Testis (tissue), 3 donors: ENCODE results near the gene TBX2. TPM values are rescaled to one million over a fixed set of nuclear protein-coding genes. Genes with fewer than 3 reads are reported as not detected.

Experiments
- DNase-seq: peaks from one replicate; pipeline ENCODE4 v3.0.0-alpha.2; 2019
- H3K27ac ChIP-seq, 2 donors: fragments of 200-600 bp; sonication (generic); one replicate each; pipeline ENCODE4 v1.5.1; 2019
- H3K27me3 ChIP-seq: fragments of 200-600 bp; sonication (generic); one replicate; pipeline ENCODE4 v1.5.1; 2019
- H3K36me3 ChIP-seq: fragments of 200-600 bp; sonication (generic); one replicate; pipeline ENCODE4 v1.5.1; 2017; ENCODE audit warnings: low read depth; ENCODE audit errors: missing control alignments
- H3K4me1 ChIP-seq: fragments of 200-600 bp; sonication (generic); one replicate; pipeline ENCODE4 v1.5.1; 2019
- H3K4me3 ChIP-seq, 2 donors: fragments of 200-600 bp; sonication (generic); one replicate each; pipeline ENCODE4 v1.5.1; 2017 to 2019
- H3K9me3 ChIP-seq: fragments of 200-600 bp; sonication (generic); one replicate; pipeline ENCODE4 v1.5.1; 2017
- POLR2A ChIP-seq: fragments of 450-650 bp; IDR thresholded peaks from one replicate; pipeline ENCODE4 v1.6.1; 2017; ENCODE audit warnings: antibody characterized with exemption, mild to moderate bottlenecking, moderate library complexity
- WGBS, 2 donors: methylation state at CpG; one replicate each; pipeline ENCODE4 v1.1.5; 2018; 5-methylcytosine and 5-hydroxymethylcytosine counted together
- intact Hi-C: fragments of 100-400 bp; cut with DNase I; formaldehyde crosslinking; loops from one replicate; pipeline ENCODE4 v1.15.1; 2023; ENCODE audit warnings: low total_unique reads
- polyA plus RNA-seq: library from polyadenylated mRNA; stranded (reverse); fragments of 350-450 nt; fragmentation: Illumina TruSeq; extraction: RNeasy Lipid Tissue Mini Kit (QIAGEN cat#74804); gene quantifications from one replicate; pipeline ENCODE4 v1.2.3, GENCODE V29; 2014; ENCODE audit warnings: low read depth, low replicate concordance; ENCODE audit not compliant: insufficient read depth
- total RNA-seq, 2 donors: library from RNA; depleted of rRNA; stranded (reverse); fragments of >200 nt; gene quantifications; one replicate each; pipeline ENCODE4 v1.2.3, GENCODE V29; 2016
- TF ChIP-seq, protein P1 (sequence below), 3 experiments: fragments of 450-650 bp in 2 of 3; fragments of 200-600 bp in 1 of 3; sonication (generic) in 1 of 3; IDR thresholded peaks; one replicate each; pipeline ENCODE4 v1.5.1; 2016 to 2019; ENCODE audit warnings: antibody characterized with exemption in 3 of 3, mild to moderate bottlenecking in 2 of 3, moderate library complexity in 1 of 3

The TBX2 gene
- total and polyA plus RNA-seq, 3 donors from 2014 or later: 14.8 to 29.6 (median 20.1) TPM

DNA sequence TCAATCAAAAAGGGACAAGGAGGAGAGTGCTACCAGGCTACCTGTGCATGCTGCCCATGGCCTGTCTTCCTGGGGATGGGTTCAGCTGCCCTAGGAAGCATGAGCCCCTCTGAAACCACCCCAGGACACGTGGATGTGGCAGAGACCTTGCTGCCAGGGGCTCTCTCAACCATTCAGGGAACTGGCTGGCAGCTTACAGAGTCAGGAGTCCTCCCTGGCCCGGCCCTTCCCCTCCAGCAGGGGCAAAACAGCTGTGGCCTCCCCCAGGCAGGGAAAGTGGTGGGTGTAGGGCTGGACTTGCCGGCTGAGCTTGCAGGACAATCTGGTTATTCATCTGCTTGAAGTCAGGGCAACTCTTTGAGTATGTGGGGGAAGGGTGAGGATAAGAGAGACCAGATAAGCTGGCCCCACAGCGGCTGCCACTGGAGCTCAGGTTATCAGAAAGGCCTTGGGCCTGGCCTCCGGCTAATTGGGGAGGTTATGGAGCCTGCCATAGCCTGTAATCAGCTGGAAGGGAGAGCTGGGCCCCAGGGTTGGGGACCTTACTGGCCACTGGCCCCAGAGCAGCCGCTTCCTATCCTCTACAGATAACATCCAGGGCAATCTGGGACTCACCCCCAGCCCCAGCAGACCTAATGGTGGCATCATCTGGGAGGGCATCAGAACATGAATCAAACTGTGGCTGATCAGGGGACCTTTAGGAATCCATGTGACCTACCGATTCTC, 5.6 kb upstream of the TBX2 start:
- DNase-seq: no peak
- intact Hi-C loops: loop anchor here (5.0 kb wide), 1 partner anchor 392 kb away; no protein-coding TSS in a partner anchor

DNA sequence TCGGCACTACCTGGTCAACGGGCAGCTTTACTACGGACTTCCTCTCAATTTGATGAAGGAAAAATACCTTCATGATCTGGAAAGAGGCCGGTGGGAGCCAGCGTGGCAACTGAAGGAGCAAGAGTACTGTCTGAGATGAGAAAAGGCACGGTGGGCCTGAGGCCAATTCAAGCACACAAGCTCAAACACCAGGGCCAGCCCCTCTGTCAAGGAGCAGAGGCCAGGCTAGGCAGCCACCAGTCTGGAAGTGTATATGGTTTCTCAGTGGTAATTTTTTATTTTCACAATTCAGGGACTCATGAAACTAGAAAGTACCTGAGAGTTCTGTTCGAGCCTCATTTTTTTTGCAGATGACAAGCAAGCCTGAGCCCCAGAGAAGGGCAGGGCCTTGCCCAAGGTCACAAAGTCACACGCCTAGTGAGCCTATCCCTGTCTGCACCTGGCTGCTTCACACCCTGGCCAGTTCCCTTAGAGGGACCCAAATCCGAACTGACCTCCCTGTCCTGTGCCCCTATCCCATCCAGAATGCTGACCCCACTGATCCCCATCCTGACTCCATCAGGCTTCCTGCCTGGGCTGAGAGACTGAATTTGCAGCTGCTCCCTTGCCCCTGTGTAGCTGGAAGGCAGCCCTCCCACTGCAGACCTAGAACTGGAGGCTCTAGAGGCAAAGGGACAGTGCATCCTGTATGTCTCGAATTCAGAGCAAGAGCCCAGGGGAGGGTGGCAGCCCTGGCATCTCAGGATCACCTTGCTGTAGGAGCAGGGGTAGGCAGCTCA, 4.8 kb upstream of the TBX2 start:
- H3K4me3 ChIP-seq: no peak overlapping the region
- H3K4me1 ChIP-seq: peaks cover 36% of the 10 kb centered on the region
- WGBS, 2 donors: 70 to 75% methylated on average over 9 to 10 of the region's 10 CpGs
- intact Hi-C loops: loop anchor here (5.0 kb wide), 2 partner anchors 238 to 393 kb away; no protein-coding TSS in a partner anchor
- TF ChIP-seq, protein P1, sequence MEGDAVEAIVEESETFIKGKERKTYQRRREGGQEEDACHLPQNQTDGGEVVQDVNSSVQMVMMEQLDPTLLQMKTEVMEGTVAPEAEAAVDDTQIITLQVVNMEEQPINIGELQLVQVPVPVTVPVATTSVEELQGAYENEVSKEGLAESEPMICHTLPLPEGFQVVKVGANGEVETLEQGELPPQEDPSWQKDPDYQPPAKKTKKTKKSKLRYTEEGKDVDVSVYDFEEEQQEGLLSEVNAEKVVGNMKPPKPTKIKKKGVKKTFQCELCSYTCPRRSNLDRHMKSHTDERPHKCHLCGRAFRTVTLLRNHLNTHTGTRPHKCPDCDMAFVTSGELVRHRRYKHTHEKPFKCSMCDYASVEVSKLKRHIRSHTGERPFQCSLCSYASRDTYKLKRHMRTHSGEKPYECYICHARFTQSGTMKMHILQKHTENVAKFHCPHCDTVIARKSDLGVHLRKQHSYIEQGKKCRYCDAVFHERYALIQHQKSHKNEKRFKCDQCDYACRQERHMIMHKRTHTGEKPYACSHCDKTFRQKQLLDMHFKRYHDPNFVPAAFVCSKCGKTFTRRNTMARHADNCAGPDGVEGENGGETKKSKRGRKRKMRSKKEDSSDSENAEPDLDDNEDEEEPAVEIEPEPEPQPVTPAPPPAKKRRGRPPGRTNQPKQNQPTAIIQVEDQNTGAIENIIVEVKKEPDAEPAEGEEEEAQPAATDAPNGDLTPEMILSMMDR (IDR thresholded peaks at IDR 0.05): no peak
- TF ChIP-seq POLR2A: no peak
- H3K9me3 ChIP-seq: no peaks in the 10 kb centered on the region
- peak overlapping the region; percentile 9 to 10 for H3K27ac ChIP-seq
- DNase-seq: no peak
- no peaks in the 10 kb centered on the region for H3K36me3 ChIP-seq
- no peaks in the 10 kb centered on the region for H3K27me3 ChIP-seq

More for the DNA sequence above, 5.6 kb upstream of the TBX2 start:
- WGBS, 2 donors: 54 to 70% methylated on average over 3 to 7 of the region's 7 CpGs
- Histone ChIP-seq H3K4me3 (no peak overlapping the region), H3K27me3 (no peaks in the 10 kb centered on the region), H3K9me3 (no peaks in the 10 kb centered on the region), H3K4me1 (peaks cover 36% of the 10 kb centered on the region), H3K27ac (no peak overlapping the region), H3K36me3 (no peaks in the 10 kb centered on the region)
- TF ChIP-seq POLR2A: no peak
- TF ChIP-seq, protein P1 (IDR thresholded peaks at IDR 0.05): no peak

DNA sequence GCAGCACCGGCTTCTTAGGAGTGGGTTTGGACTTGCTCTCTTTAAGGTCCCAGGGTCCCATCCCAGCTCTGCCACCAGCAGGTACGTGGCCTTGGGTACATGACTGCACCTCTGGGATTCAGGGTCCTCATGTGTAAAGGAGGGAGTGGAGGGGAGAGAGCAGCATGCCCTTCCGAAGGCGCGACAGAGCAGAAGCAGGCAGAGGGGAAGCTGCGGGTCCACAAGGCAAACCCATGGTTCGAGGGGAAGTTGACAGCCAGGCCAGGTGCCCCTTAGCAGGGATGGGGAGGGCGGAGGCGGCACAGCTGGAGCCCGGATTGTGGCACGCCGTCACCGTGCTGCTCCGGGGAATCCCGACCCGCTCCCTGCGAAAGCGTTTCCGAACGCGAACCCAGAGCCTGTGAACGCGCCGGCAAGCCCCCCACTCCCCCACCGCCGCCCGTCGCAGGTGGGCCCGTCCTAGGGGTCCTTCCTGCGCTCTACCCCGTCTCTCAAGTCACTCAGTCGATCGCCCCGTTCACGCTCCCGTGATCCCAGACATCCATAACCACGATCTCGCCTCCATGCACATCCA, 4.1 kb upstream of the TBX2 start:
- H3K36me3 ChIP-seq: no peaks in the 10 kb centered on the region
- H3K27me3 ChIP-seq: no peaks in the 10 kb centered on the region
- TF ChIP-seq POLR2A: no peak
- TF ChIP-seq, protein P1 (IDR thresholded peaks at IDR 0.05): no peak
- peaks cover 29% of the 10 kb centered on the region for H3K4me1 ChIP-seq
- WGBS, 2 donors: 42 to 54% methylated on average over 13 to 31 of the region's 38 CpGs
- peak overlapping the region in 1 of 2 donors; percentile 77 for H3K4me3 ChIP-seq
- intact Hi-C loops: loop anchor here (5.0 kb wide), 1 partner anchor 238 kb away; no protein-coding TSS in a partner anchor
- no peaks in the 10 kb centered on the region for H3K9me3 ChIP-seq
- peak overlapping the region; percentile 80 to 95 for H3K27ac ChIP-seq
- no peak for DNase-seq

DNA sequence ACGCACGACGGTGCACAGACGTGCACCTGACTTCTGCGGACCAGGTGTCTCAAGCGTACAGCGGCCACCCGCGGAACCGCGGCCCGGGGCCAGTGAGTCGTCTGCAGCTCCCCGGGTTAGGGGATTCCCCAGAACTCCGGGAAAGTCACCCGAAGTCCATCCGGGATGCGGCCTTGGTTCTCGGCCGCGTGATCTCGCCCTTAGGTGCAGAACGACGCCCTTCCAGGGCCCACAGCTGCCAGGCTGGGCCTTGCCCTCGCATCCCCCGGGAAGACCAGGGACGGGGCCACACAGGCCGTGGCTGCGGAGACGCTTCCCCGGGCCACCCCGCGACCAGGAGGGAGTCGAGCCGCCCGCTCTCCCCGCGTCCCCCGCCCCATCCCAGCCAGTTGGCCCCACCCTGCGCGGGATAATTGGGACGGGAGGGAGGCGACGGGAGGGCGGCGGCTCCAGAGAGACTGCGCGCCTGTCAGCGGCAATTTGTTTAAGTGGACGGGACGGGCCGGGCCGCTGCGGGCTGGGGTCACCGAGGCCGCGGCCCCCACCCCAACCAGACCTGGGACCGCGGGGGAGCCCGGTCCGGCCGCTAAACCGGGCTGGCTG, 3.6 kb upstream of the TBX2 start:
- H3K27me3 ChIP-seq: no peaks in the 10 kb centered on the region
- H3K36me3 ChIP-seq: no peaks in the 10 kb centered on the region
- H3K4me3 ChIP-seq: peak overlapping the region; percentile 68 to 77
- no peak for TF ChIP-seq POLR2A
- TF ChIP-seq, protein P1 (IDR thresholded peaks at IDR 0.05): no peak
- 6 to 19% methylated on average over 5 to 59 of the region's 63 CpGs for WGBS, 2 donors
- intact Hi-C loops: loop anchor here (5.0 kb wide), 1 partner anchor 239 kb away; no protein-coding TSS in a partner anchor
- peak overlapping the region; percentile 80 to 95 for H3K27ac ChIP-seq
- peaks cover 25% of the 10 kb centered on the region for H3K4me1 ChIP-seq
- no peaks in the 10 kb centered on the region for H3K9me3 ChIP-seq
- no peak for DNase-seq
